Effector memory CD4-positive, alpha-beta T cell (primary cell): ENCODE measurements around the gene TRABD.

Source experiments
- DNase-seq, 3 donors: peaks; one replicate each; pipeline ENCODE4 v3.0.0-alpha.2; 2020
- H3K27ac ChIP-seq: 2 replicates; pipeline ENCODE4 v1.7.0; 2013; ENCODE audit warnings: mild to moderate bottlenecking, low read length, moderate library complexity; ENCODE audit not compliant: insufficient read depth, poor library complexity, severe bottlenecking
- H3K27me3 ChIP-seq: replicated peaks from 2 replicates; pipeline ENCODE4 v1.7.0; 2013; ENCODE audit warnings: mild to moderate bottlenecking, low read length; ENCODE audit not compliant: insufficient read depth, control insufficient read depth, poor library complexity, severe bottlenecking
- H3K36me3 ChIP-seq: 2 replicates; pipeline ENCODE4 v1.7.0; 2013; ENCODE audit warnings: mild to moderate bottlenecking, low read length, moderate library complexity; ENCODE audit not compliant: control insufficient read depth, insufficient read depth
- H3K4me1 ChIP-seq: 2 replicates; pipeline ENCODE4 v1.7.0; 2013; ENCODE audit warnings: low read length, mild to moderate bottlenecking; ENCODE audit not compliant: control insufficient read depth, insufficient read depth, poor library complexity, severe bottlenecking
- H3K4me3 ChIP-seq: 2 replicates; pipeline ENCODE4 v1.7.0; 2013; ENCODE audit warnings: low read length, low read depth, mild to moderate bottlenecking; ENCODE audit not compliant: insufficient read depth, poor library complexity, severe bottlenecking
- H3K9me3 ChIP-seq: 2 replicates; pipeline ENCODE4 v1.7.0; 2013; ENCODE audit warnings: mild to moderate bottlenecking, low read length, moderate library complexity; ENCODE audit not compliant: control insufficient read depth

Gene TRABD

GRCh38 chr22:50243685-50244419 is 58.1 kb downstream of the TRABD start:
- H3K4me3 ChIP-seq: peak overlapping the region; percentile 72
- H3K27ac ChIP-seq: peak overlapping the region; percentile 90
- H3K36me3 ChIP-seq: peaks cover 27% of the 10 kb centered on the region
- no peak for DNase-seq
- H3K27me3 ChIP-seq: no peaks in the 10 kb centered on the region
- peaks cover 51% of the 10 kb centered on the region for H3K4me1 ChIP-seq
- no peaks in the 10 kb centered on the region for H3K9me3 ChIP-seq

GRCh38 chr22:50244420-50245213 is 58.9 kb downstream of the TRABD start, which contains the start of gene TUBGCP6:
TSS of gene TUBGCP6 (minus strand) at chr22:50245023. CDS start at chr22:50244459, 564 bp downstream.
- peak; percentile 80 to 89 (median 81) for DNase-seq
- Histone ChIP-seq H3K4me1 (peaks cover 56% of the 10 kb centered on the region), H3K27ac (peak within 1 kb of the TSS; percentile 90), H3K9me3 (no peaks in the 10 kb centered on the region), H3K4me3 (peak within 1 kb of the TSS; percentile 72), H3K36me3 (peaks cover 25% of the 10 kb centered on the region), H3K27me3 (no peaks in the 10 kb centered on the region)

GRCh38 chr22:50245214-50246072 is 59.7 kb downstream of the TRABD start:
- H3K4me1 ChIP-seq: peaks cover 64% of the 10 kb centered on the region
- DNase-seq: no peak
- no peaks in the 10 kb centered on the region for H3K9me3 ChIP-seq
- H3K27me3 ChIP-seq: no peaks in the 10 kb centered on the region
- peaks cover 18% of the 10 kb centered on the region for H3K36me3 ChIP-seq
- H3K27ac ChIP-seq: peak overlapping the region; percentile 90
- peak overlapping the region; percentile 72 for H3K4me3 ChIP-seq

GRCh38 chr22:50246242-50247175 is 60.8 kb downstream of the TRABD start:
- Histone ChIP-seq H3K27ac (no peak overlapping the region), H3K27me3 (no peaks in the 10 kb centered on the region), H3K9me3 (no peaks in the 10 kb centered on the region), H3K4me3 (no peak overlapping the region), H3K4me1 (peaks cover 62% of the 10 kb centered on the region), H3K36me3 (peaks cover 18% of the 10 kb centered on the region)
- DNase-seq: no peak

- H3K27ac ChIP-seq: no peak overlapping the region
- no peaks in the 10 kb centered on the region for H3K9me3 ChIP-seq
- no peaks in the 10 kb centered on the region for H3K27me3 ChIP-seq
- no peak overlapping the region for H3K4me3 ChIP-seq
- peaks cover 53% of the 10 kb centered on the region for H3K4me1 ChIP-seq
- peak; percentile 49 to 73 (median 54) for DNase-seq
- peaks cover 18% of the 10 kb centered on the region for H3K36me3 ChIP-seq
Observed at GRCh38 chr22:50247748-50248147, 62.0 kb downstream of the TRABD start.

GRCh38 chr22:50248196-50249081 is 62.7 kb downstream of the TRABD start:
- Histone ChIP-seq H3K4me1 (peaks cover 49% of the 10 kb centered on the region), H3K36me3 (peaks cover 18% of the 10 kb centered on the region)

More at GRCh38 chr22:50248196-50249081, 62.7 kb downstream of the TRABD start:
- H3K4me3 ChIP-seq: no peak overlapping the region
- no peaks in the 10 kb centered on the region for H3K27me3 ChIP-seq
- no peak for DNase-seq
- peak overlapping the region; percentile 6 for H3K27ac ChIP-seq
- H3K9me3 ChIP-seq: no peaks in the 10 kb centered on the region
